ENCODE data around the gene SCN7A. TPM values are rescaled to one million over a fixed set of nuclear protein-coding genes. Genes with fewer than 3 reads are reported as not detected.

The SCN7A gene
- total RNA-seq, 2 experiments from 2014 or later, result not detected

DNA sequence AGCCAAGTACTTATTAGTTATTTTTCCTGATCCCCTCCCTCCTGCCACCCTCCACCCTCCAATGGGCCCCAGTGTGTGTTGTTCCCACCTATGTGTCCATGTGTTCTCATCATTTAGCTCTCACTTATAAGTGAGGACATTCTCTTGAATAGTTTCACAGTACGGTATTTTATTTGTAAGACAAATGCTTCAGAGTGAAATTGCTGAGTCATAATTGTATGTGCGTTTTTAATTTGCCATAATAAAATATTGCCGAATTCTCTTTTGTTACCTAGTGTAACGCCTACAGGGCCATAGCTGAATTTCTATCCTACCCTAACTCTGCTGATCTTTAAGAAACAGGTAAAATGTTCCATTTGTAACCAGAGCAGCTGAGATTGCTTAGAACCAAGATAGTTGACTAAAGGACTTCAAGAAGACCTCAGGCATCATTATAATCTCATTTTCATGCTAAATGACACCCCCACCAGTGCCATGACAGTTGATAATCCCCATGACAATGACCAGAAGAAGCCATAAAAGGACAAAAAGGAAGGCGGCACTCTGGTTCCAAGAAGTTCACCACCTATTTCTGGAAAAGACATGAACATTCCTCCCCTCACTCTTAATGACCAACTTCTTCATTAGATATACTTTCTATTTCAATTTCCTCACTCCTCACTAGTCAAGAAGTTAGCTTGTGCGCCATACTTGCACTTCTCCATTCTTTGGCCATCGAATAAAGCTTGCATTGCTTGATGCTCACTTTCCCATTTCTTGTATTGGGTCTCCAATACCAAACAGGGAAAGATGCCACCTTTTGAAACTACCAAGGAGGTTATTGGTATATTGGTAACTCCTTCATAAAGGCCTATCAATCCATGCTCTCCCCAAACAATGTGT is 136.7 kb downstream of the SCN7A start:
- Histone ChIP-seq H3K4me1 (ENCODE audit: insufficient read depth, low read length, poor library complexity, severe bottlenecking) (no peaks in the 10 kb centered on the region), H4K20me1 (ENCODE audit: insufficient read depth, low read length) (no peaks in the 10 kb centered on the region), H3K9me3 (ENCODE audit: low read length) (no peaks in the 10 kb centered on the region), H3K27ac (ENCODE audit: low read depth, low read length, poor library complexity, severe bottlenecking) (no peak overlapping the region), H3K36me3 (ENCODE audit: insufficient read depth, low read length) (no peaks in the 10 kb centered on the region), H3K4me3 (ENCODE audit: low read depth, low read length, poor library complexity, severe bottlenecking) (no peak overlapping the region), H3K79me2 (ENCODE audit: insufficient read depth, low read depth, low read length) (no peaks in the 10 kb centered on the region), H2AFZ (ENCODE audit: low read length) (no peak overlapping the region), H3K4me2 (ENCODE audit: low read length) (no peak overlapping the region), H3K9me2 (ENCODE audit: insufficient read depth, low read length) (no peaks in the 10 kb centered on the region)
- intact Hi-C loops (cut with micrococcal nuclease; ENCODE audit: unreplicated experiment), result no loop called here
- TF ChIP-seq, protein P1, sequence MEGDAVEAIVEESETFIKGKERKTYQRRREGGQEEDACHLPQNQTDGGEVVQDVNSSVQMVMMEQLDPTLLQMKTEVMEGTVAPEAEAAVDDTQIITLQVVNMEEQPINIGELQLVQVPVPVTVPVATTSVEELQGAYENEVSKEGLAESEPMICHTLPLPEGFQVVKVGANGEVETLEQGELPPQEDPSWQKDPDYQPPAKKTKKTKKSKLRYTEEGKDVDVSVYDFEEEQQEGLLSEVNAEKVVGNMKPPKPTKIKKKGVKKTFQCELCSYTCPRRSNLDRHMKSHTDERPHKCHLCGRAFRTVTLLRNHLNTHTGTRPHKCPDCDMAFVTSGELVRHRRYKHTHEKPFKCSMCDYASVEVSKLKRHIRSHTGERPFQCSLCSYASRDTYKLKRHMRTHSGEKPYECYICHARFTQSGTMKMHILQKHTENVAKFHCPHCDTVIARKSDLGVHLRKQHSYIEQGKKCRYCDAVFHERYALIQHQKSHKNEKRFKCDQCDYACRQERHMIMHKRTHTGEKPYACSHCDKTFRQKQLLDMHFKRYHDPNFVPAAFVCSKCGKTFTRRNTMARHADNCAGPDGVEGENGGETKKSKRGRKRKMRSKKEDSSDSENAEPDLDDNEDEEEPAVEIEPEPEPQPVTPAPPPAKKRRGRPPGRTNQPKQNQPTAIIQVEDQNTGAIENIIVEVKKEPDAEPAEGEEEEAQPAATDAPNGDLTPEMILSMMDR (conservative IDR thresholded peaks at IDR 0.05; ENCODE audit: low read length), result no peak
- no peak for TF ChIP-seq EZH2phosphoT487 (IDR thresholded peaks at IDR 0.05; ENCODE audit: borderline replicate concordance, low read depth, low read length)
- no peak for DNase-seq (ENCODE audit: low spot score)
- no TSS peak for BruUV-seq (replicated peaks)
- ChIA-PET CTCF (ENCODE audit: unreplicated experiment) (no interaction called here), POLR2A (no interaction called here)

Other genes with a start within 250 kb of the SCN7A start
- not detected in 2 replicates for gene SCN9A, start 118.3 kb downstream of the SCN7A start, total RNA-seq (2014; rRNA removed; shearing (Covaris generic))
- gene SCN9A, start 118.3 kb downstream of the SCN7A start, total RNA-seq (2022), result not detected in 2 replicates

Measured in OCI-LY7 (cell line).